HCT116 (cell line): Measurements from ENCODE around the gene KTN1.

Experiments
- POLR2A ChIP-seq: IDR thresholded peaks from 2 replicates; pipeline ENCODE4 v1.7.0; 2011; ENCODE audit warnings: borderline replicate concordance; ENCODE audit not compliant: insufficient read depth, insufficient read length; ENCODE audit errors: extremely low read depth
- RAD21 ChIP-seq: IDR thresholded peaks from 2 replicates; pipeline ENCODE4 v1.6.1; 2012; ENCODE audit warnings: low read depth, mild to moderate bottlenecking
- TF ChIP-seq, protein P1 (sequence below), 3 experiments: fragments of 200-600 bp in 1 of 3; sonication (generic) in 1 of 3; IDR thresholded peaks in 2 of 3; conservative IDR thresholded peaks in 1 of 3; 2 replicates each; pipeline ENCODE4 v1.5.1; 2012 to 2017; ENCODE audit warnings: low read depth in 2 of 3, low read length in 2 of 3, antibody characterized with exemption in 1 of 3, borderline replicate concordance in 1 of 3, control low read depth in 1 of 3, mild to moderate bottlenecking in 1 of 3, mixed read lengths in 1 of 3, mixed run types in 1 of 3, moderate library complexity in 1 of 3; ENCODE audit not compliant: insufficient read depth in 1 of 3

- TF ChIP-seq, protein P1, sequence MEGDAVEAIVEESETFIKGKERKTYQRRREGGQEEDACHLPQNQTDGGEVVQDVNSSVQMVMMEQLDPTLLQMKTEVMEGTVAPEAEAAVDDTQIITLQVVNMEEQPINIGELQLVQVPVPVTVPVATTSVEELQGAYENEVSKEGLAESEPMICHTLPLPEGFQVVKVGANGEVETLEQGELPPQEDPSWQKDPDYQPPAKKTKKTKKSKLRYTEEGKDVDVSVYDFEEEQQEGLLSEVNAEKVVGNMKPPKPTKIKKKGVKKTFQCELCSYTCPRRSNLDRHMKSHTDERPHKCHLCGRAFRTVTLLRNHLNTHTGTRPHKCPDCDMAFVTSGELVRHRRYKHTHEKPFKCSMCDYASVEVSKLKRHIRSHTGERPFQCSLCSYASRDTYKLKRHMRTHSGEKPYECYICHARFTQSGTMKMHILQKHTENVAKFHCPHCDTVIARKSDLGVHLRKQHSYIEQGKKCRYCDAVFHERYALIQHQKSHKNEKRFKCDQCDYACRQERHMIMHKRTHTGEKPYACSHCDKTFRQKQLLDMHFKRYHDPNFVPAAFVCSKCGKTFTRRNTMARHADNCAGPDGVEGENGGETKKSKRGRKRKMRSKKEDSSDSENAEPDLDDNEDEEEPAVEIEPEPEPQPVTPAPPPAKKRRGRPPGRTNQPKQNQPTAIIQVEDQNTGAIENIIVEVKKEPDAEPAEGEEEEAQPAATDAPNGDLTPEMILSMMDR (IDR thresholded peaks at IDR 0.05 in 2 of 3, conservative IDR thresholded peaks at IDR 0.05 in 1 of 3; ENCODE audit: borderline replicate concordance in 1 of 3, insufficient read depth in 1 of 3, low read depth in 2 of 3, low read length in 2 of 3): no peak
- TF ChIP-seq POLR2A (no peak), RAD21 (no peak)
These were observed 25.8 kb downstream of the KTN1 start for GRCh38 chr14:55605793-55606192.
